Stimulated activated CD4-positive, alpha-beta T cell treated with anti-CD3 and anti-CD28 coated beads, Interleukin-1b, Interleukin-23, amount 100 ng/mL, for 24 hours (primary cell): ENCODE data around the gene CYBB.

Experiments
- DNase-seq, 4 experiments: peaks; one replicate each; pipeline ENCODE4 v3.0.0-alpha.2; 2020; ENCODE audit warnings: low read depth in 4 of 4, low spot score in 1 of 4

CYBB gene

GRCh38 chrX:37834937-37835336, 55.1 kb downstream of the CYBB start:
- DNase-seq = no peak

- no peak for DNase-seq
Observed at GRCh38 chrX:37840931-37841330, 61.1 kb downstream of the CYBB start.

GRCh38 chrX:37844622-37845021, 64.8 kb downstream of the CYBB start:
- no peak for DNase-seq

GRCh38 chrX:37846141-37846540, 66.3 kb downstream of the CYBB start:
- no peak for DNase-seq

GRCh38 chrX:37846558-37846933, 66.7 kb downstream of the CYBB start:
- DNase-seq = no peak

GRCh38 chrX:37846934-37847732, 67.3 kb downstream of the CYBB start, which contains the start of gene DYNLT3:
TSS of gene DYNLT3 (minus strand) at chrX:37847571. CDS start at chrX:37847510, 61 bp downstream.
- DNase-seq = peak; percentile 22 to 65 (median 50)

GRCh38 chrX:37847733-37848197, 67.9 kb downstream of the CYBB start:
- DNase-seq = no peak

GRCh38 chrX:37854148-37854547, 74.3 kb downstream of the CYBB start:
- DNase-seq = no peak

GRCh38 chrX:37854748-37855147, 74.9 kb downstream of the CYBB start:
- DNase-seq = no peak

- DNase-seq = no peak
Observed at GRCh38 chrX:37860721-37861120, 80.9 kb downstream of the CYBB start.

GRCh38 chrX:37862851-37863250, 83.0 kb downstream of the CYBB start:
- DNase-seq = no peak
